ENCODE data around the gene FGF9.

FGF9 gene

DNA sequence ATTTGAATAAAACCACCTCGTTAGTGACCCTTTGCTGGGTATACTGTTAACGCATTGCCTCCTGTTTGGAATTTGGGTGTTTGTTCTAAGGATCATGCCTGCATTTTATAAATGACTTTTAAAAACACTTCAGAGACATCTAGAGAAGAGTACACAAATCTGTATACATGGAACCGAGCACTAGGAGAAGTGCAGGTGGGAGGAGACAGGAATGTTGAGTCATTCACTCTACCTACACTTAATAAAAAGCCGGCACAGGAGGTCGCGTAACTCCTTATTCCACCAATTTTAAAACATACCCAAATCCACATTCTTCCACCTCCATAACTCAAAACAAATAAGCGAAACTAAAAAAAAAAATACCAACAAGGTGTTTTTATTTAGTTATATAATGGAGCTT is 48.6 kb downstream of the FGF9 start:
- no peak for DNase-seq

DNA sequence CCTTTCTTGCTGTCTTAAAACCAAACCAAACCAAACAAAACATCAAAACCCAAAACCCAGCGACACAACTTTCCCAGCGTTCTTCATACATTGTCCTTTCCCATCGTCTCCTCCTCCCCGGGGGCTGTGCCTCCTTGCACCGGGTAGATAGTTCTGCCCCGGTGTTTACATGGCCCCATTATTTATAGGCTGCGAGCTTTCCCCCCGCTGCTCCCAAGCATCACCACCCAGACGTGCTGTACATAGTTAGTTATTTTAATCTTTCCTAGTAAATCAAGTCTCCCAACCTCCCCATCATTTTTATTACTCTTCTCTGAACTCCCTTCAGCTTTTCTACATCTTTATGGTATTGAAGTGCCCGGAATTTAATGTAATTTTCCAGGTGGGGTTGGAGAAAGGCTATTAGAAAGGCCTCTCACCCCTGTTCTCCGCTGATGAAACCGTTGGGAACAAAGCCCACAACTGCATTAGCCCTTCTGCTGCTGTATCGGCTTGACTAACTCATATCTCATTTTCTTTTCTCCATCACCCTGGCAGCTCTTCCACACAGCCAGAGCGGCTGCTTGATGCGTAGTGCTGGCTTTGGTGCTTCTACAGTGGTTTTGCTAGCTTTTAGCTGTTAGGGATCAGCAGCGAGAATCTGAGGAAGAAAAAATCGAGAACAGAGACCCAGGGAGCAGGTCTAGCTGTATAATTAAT is 53.1 kb downstream of the FGF9 start:
- DNase-seq, result no peak

DNA sequence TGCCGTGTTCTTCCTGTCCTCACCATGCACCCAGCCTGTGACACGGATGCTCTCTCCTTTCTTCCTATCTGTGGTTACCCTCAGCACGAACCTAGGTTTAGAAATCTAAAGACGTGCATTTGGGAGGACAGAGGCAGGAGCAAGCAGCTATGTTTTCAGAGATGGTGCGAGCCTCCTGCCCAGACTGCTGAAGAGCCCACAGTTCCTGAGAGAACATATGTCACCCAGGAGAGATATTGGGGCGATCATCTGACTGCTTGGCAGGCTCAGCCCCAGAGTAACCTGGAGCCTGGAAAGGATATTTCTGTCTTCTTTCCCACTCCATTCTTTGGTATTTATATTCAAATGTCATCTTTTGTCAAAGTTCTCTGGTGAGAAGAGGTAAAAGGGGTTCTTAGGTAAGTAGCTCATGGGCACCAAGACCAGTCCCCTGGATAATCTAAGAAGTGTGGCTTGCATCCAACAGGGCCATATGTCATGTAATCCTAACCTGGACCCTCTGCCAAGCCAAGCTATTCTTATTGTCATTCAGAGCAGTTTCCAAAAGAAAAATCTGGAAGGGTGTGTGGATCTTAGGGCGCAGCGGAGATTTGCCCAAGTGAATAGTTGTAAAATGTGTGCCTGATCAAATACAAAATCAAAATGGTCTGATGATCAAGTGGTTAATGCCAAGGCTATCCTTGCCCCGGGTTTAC is 59.5 kb downstream of the FGF9 start:
- no peak for DNase-seq

DNA sequence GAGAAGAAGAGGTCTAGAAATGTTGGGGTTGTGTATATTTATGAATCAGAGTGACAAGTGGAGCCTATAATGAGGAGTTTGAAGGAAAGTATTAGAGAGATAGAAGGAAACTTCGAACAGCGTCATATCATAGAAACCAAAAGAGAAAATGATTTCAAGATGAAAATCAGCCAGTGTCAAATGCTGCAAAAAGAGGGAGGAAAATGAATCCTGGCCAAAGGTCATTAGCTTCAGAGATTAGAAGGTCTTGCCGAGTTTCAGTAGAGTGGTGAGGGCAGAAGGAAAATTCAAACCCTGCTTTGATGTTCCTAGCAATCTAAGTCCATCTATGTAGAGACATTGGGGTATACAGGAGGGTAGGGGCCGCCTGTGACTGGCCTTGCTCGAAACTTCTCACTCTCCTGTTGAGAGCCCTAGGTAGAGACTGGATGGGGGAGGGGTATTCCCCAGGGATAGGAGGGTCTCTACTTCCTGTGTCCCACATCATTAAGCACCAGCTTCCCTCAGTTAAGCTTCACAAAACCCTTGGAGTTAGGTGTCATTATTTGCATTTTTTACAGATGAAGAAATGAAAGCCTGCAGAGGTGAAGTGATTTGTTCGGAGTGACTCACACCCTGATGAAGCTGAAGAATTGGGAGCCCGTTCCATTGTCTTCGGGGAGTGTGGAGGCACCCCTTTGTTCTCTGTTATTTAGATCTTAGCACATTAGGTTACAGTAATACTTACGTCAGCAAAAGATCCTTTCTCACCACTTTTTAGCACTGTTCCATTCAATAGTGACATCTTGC is 62.8 kb downstream of the FGF9 start:
- DNase-seq, result no peak

DNA sequence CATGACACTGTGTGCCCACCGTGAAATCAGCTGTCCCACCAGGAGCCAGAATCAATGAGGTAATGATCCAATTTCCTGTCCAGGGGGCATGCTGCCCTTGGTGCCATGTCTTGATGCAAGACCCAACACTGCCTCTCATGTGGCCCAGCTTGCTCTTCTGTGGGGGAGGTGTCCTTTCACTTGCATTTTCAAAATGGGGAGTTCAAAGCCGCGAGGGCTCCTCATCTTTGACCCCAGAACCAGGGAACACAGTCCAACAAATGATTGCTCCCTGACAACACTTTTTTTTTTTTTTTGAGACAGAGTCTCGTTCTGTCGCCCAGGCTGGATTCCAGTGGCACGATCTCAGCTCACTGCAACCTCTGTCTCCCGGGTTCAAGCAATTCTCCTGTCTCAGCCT is 64.1 kb downstream of the FGF9 start:
- DNase-seq, result no peak

DNA sequence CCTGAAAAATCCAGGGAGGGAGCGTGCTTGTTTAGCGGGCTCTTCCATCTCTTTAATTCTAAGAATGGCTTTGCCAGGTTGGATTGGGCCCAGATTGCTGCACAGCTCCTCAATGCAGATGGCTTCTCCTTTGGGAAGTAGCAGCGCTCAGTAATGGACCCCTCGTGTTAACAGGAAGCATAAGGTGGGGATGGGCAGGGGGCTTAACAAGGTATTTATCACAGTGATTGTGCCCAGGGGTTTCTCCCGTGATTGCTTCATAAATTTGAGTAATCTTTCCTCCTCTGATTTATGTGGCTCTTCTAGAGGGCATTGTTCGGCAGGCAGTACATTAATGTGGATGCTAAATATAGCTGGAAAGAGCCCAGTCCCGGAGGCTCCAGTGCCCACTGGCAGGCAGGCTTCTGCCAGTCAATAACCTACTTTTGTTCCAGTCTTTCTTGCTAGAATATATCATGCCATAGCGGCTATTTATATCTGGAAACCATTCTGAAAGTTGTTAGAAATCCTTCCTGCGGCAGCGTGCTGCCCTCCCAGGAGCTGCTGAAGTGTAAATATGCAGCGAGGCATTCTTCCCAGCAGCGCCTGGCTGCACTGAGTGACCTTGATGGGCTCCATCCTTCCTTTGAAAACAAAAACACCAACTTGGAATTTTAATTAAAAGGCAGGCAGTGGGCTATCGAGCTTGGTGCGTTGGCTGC is 65.0 kb downstream of the FGF9 start:
- DNase-seq, result no peak

DNA sequence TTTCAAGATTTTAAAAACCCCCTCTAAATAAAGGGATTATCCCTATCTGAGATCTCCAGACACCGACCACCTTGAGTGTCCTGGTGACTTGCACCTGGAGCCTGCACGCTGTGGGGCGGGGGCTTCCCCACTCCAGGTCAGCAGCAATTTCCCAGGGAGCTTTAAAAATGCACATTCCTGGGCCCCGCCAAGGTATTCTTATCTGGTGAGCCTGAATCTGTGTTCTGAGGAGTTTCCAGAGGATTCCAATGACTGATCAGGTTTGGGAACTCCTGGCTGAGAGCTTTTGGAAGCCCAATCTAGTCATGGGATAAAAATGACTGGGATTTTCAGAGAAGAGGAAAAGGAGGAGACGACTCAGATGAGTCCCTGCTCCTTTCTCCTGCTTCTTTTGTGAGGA is 66.1 kb downstream of the FGF9 start:
- DNase-seq, result no peak

DNA sequence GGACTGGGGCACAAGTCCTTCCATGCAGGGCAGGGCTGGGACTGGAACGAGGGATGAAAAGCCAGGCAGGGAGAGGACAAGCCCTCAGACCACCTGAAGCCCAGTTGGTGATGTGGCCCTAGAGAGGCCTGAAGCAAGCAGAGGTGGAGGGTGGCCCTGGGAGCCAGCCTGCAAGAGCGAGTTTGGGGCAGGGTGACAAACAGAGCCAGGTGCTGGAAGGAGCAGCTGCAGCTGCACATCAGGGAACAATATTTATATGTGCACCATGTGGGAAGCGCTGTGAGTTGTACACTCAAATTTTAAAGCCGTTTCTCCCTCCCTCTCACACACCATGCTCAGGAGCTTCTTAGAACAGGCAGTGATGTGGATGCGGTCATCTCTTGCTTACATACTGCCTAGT is 67.8 kb downstream of the FGF9 start:
- no peak for DNase-seq

DNA sequence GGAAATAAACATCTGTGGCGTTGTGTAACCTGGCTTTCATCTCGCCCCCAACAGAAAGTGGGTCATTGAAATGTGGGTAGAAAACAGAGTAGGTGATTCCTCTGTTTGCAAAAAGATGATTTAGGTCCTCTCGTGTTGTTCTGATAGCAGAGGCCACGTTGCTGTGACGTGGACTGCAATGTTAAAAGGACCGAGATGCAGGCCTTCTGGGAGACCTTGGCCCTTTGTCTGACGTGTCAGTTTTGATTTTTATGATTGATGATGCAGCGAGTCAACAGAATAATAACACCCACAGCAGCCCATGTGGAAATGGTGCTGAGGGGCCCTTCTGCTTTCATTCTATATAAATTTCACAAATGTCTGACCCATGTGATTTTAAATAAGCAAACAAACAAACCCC is 68.9 kb downstream of the FGF9 start:
- no peak for DNase-seq

DNA sequence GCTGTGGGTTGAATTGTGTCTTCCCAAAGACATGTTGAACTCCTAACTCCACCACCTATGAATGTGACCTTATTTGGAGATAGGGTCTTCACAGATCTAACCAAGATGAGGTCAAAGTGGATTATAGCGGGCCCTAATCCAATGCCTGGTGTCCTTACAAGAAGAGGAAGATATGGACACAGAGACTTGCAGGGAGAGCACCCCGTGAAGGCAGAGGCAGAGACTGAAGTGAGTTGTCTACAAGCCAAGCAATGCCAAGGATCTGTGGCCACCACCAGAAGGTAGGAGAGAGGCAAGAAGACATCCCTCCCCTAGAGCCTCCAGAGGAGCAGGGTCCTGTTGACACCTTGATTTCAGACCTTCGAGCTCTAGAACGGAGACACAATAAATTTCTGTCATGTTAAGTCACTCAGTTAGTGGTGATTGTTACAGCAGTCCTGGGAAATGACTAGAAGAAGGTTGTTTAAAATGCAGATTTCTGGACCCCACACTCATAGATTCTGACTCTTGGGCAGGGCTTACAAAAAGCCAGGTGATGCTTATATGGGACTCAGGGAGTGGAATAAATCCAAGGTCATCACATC is 70.6 kb downstream of the FGF9 start:
- no peak for DNase-seq

DNA sequence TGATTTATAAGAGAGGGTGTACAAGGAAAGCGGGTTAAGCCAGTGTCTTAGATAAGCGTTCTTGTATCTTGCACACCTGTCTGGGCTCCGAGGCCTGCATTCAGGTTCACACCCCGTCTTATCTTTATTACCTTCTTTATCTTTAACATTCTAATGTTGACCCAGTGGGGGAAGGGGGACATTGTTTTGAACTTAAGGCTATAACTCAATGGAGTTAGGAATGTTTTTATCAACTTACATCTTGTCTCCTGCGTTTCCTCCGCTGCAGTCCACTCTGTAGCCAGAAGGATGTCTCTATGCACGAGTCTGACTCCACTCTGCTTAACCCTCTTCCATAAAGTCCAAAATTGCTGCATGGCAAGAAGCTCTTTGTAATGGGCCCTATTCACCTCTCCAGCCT is 71.2 kb downstream of the FGF9 start:
- no peak for DNase-seq

DNA sequence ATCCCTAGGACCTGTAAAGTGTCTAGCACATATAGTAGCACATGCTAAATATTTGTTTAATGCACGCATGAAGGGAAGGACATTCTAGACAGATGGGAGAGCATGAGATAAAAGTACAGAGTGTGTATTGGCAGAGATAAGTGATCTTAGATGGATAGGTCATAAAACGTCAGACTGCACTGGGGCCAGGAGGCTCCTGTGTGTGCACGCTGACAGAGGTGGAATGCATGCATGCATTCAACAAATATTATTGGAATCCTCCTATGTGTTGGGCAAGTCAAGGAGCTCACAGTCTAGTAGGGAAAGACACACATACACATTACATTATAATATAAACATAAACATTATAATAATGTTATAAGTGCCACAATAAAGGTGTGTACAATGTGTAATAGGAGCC is 73.3 kb downstream of the FGF9 start:
- no peak for DNase-seq

DNA sequence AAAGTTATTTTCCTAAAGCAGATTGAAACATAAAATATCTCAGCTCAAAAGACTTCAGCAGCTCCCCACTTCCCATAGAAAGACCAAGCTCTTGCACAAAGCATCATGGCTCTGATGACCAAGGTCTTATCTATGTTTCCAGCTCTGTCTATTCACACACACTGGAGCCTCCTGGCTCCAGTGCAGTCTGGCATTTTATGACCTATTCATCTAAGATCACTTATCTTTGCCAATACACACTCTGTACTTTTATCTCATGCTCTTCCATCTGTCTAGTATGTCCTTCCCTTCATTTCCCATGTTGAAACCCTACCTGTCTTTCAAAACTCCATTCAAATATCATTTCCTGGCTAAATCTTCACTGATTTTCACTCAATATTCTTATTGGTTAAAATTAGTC is 74.4 kb downstream of the FGF9 start:
- DNase-seq, result no peak

DNA sequence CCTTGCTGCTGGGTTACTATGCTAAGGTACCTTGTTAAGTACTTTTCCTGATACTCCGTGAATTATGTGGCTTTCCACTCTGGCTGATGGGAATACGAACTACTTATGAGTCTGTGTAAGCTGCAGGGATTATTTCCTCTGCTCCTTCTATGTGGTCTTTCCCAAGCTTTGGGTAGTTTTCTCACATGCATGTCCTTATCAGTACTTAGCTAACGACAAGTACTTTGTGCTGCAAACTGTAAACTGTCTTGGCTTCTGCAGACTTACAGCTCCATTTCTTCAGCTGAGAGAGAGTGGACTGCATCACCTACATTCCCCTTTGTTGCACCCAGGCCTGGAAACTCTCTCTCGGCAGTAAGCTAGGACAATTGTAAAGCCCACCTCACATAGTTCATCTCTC is 76.6 kb downstream of the FGF9 start:
- DNase-seq, result no peak

DNA sequence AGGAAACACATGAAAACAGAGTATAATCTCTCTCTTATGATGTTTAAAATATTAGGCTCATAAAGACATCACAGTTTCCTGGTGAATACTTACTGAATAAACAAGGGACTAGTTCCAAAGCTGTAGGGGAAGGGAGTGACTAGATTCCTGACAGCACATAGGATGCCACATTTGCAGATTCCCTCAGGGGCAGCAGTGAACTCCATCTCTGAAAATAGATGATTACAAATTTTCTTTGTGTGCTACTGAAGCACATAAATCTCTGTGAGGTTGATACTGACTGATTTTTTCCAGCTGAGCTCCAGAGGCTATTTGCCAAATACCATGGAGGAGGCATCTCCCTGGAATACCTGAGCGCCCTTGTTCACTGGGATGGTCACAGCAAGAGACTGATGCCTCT is 77.3 kb downstream of the FGF9 start:
- no peak for DNase-seq

DNA sequence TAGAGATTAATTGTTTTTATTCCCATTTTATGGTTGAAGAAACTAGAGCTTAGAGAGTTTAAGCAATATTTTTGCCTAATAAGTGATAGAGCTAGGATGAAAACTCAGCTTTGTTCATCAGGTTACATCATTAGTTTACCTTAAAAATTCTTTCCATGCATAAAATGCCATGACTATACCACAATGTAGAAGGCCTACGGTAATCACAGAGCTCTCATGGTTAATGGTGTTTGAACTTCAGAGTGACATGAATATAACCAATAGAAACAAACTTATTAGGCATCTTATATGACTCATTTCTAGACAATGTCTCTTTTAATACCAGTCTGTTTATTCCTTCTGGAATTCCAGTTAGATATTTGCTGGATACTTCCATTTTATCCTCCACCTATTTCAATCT is 78.5 kb downstream of the FGF9 start:
- DNase-seq, result no peak

DNA sequence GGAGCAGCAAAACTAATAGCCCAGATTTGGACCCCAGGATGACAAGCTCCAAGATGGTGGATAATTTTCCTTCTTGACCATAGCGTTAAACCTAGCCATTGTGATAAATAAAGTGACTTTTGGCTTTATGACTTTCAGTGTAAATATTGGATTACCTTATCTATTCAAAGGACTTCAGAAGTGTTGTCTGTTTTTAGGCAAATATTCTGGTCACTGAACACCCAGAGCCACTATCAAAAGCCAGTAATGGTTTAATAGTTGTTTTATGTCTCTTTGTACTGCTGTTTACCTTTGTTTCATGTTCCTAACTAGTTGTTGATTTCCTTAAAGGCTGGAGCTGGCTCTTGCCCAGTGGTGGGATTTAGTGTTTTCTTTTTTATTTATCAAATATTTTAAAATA is 81.6 kb downstream of the FGF9 start:
- no peak for DNase-seq

DNA sequence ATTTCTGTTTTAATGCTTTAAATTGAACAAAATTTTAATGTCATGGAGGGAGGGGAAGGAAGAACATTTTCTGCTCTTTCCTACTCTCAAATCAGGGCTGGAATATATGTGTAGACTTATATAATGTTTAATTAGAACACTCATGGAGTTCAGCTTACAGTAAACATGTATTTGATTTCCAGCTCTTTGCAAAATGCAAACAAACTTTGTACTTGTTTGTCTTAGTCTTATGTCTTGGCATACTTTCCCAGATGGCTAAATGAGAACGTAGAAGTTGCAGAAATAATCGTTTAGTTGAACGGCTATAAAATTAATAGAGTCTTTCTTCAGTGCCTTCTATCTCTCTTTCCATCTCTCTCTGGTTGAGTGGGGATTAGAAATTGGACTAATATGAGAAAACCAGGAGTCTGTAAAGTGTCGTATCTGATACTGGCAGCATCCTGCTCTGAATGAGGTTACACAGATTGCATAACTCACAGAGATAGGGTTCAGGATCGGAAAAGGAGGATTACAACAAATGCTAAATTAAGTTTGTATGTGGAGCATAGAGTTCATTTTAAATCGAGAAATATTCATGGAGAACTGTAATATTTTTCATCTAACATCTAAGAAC is 82.3 kb downstream of the FGF9 start:
- no peak for DNase-seq

All from activated T-cell treated with anti-CD3 and anti-CD28 coated beads for 4 hours (primary cell).